T-helper 17 cell (primary cell): ENCODE measurements around the gene SDHB. TPM values are rescaled to one million over a fixed set of nuclear protein-coding genes. Genes with fewer than 3 reads are reported as not detected.

Source experiments
- ATAC-seq: fragments of 150-1000 bp; cut with Tn5 transposase; 2 replicates; pipeline ENCODE4 v1.10.0; 2021; ENCODE audit warnings: mild to moderate bottlenecking, moderate library complexity
- DNase-seq, 3 donors: peaks; one replicate each; pipeline versions ENCODE4 v3.0.0 to v3.0.0-alpha.2; 2020 to 2021
- H3K9me3 ChIP-seq: one replicate; pipeline ENCODE4 v1.7.0; 2013; ENCODE audit warnings: low read length, mild to moderate bottlenecking; ENCODE audit not compliant: control insufficient read depth, poor library complexity, severe bottlenecking
- H3K27ac Mint-ChIP-seq: one replicate; pipeline ENCODE4 v1.8.0; 2022; ENCODE audit warnings: mild to moderate bottlenecking, moderate library complexity, mixed read lengths
- H3K27me3 Mint-ChIP-seq: one replicate; pipeline ENCODE4 v1.8.0; 2022; ENCODE audit warnings: mixed read lengths
- H3K36me3 Mint-ChIP-seq: one replicate; pipeline ENCODE4 v1.8.0; 2022; ENCODE audit warnings: low read depth, mixed read lengths
- H3K4me1 Mint-ChIP-seq: one replicate; pipeline ENCODE4 v1.8.0; 2022; ENCODE audit warnings: mild to moderate bottlenecking, mixed read lengths
- H3K4me3 Mint-ChIP-seq: one replicate; pipeline ENCODE4 v1.8.0; 2022; ENCODE audit warnings: mild to moderate bottlenecking, moderate library complexity, mixed read lengths
- total RNA-seq, 4 donors: library from RNA in 2 of 4; stranded (reverse) in 2 of 4; gene quantifications; one replicate each; pipeline ENCODE4 v1.2.3 and lab custom pipeline; 2022 to 2026

The SDHB gene
- total RNA-seq, 2 donors from 2014 or later, result 43.6 to 48.5 TPM

DNA sequence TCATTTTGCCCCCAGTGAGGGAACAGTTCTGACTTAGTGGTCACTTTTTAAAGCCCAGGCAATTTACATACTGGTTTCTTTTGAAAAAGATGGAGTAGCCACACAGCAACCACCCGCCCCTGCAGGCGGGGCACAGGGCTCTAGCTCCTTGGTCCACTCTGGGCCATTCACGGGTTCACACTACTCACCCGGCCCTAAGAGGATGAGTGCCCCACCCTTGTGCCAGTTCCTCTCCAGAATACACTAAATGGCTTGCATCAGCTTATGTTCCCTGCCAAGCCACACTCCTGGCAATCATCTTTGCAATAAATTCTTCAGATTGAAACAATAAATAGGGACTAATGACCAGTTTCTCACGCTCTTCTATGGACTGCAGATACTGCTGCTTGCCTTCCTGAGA is 26.4 kb downstream of the SDHB start:
- no peaks in the 10 kb centered on the region for H3K27me3 Mint-ChIP-seq
- H3K27ac Mint-ChIP-seq, result no peak overlapping the region
- DNase-seq (no peak), ATAC-seq (no peak)
- no peaks in the 10 kb centered on the region for H3K9me3 ChIP-seq
- H3K4me1 Mint-ChIP-seq, result peaks cover 3% of the 10 kb centered on the region
- H3K36me3 Mint-ChIP-seq, result peaks cover 3% of the 10 kb centered on the region
- no peak overlapping the region for H3K4me3 Mint-ChIP-seq

GRCh38 chr1:17024721-17025120 is 29.1 kb downstream of the SDHB start:
- peak overlapping the region; percentile 45 for H3K4me3 Mint-ChIP-seq
- H3K4me1 Mint-ChIP-seq, result peaks cover 3% of the 10 kb centered on the region
- no peak for ATAC-seq
- H3K27me3 Mint-ChIP-seq, result no peaks in the 10 kb centered on the region
- DNase-seq, result no peak
- H3K9me3 ChIP-seq, result no peaks in the 10 kb centered on the region
- peaks cover 3% of the 10 kb centered on the region for H3K36me3 Mint-ChIP-seq
- H3K27ac Mint-ChIP-seq, result peak overlapping the region; percentile 56

DNA sequence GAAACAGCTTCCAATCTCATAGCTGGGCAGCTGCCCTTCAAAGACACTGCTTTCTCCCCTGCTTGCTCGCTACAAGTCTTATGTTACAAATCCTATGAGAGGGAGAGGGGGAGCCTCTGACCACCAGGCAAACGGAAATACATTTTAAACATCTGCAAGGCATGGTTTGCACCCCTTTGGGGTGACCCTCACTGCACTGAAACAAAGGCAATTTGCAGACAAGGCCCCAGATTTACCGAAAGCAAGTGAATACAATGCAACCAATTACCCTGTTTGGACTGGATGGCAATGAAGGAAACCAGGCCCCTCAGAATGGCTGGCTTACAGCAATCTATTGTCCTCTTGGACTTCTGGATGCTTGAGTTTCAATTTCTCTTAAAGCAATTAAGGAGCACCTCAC is 30.3 kb downstream of the SDHB start:
- Mint-ChIP-seq H3K4me1 (peaks cover 6% of the 10 kb centered on the region), H3K36me3 (peaks cover 3% of the 10 kb centered on the region), H3K27ac (peak overlapping the region; percentile 56), H3K4me3 (no peak overlapping the region), H3K27me3 (no peaks in the 10 kb centered on the region)
- DNase-seq (no peak), ATAC-seq (no peak)
- H3K9me3 ChIP-seq, result no peaks in the 10 kb centered on the region

DNA sequence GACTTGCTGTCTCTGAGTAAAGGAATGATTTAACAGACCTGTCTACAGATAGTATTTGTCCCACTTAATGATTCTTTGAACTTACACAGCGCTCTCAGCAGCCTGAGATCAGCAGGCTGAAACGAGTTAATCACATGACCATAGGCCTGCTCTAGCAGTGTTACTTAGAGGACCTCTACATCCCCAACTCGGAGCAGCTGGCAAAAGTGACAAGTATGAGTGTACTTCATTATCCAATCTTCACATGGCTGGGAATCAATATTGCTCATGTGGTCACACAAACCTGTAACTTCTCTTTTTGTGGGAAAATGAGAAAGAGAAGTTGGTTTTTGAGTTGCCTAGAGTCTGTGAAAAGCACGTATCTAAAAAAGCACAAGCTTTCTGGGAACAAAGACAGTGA is 30.7 kb downstream of the SDHB start:
- peak overlapping the region; percentile 56 for H3K27ac Mint-ChIP-seq
- H3K9me3 ChIP-seq, result no peaks in the 10 kb centered on the region
- no peak for ATAC-seq

GRCh38 chr1:17021896-17022295 is 31.9 kb downstream of the SDHB start:
- no peaks in the 10 kb centered on the region for H3K9me3 ChIP-seq
- Mint-ChIP-seq H3K27me3 (no peaks in the 10 kb centered on the region), H3K4me1 (peaks cover 2% of the 10 kb centered on the region), H3K27ac (no peak overlapping the region), H3K4me3 (no peak overlapping the region), H3K36me3 (no peaks in the 10 kb centered on the region)
- ATAC-seq (no peak), DNase-seq (no peak)

More for the DNA sequence above, 30.7 kb downstream of the SDHB start:
- no peak for DNase-seq
- Mint-ChIP-seq H3K36me3 (peaks cover 3% of the 10 kb centered on the region), H3K4me1 (peaks cover 2% of the 10 kb centered on the region), H3K4me3 (no peak overlapping the region), H3K27me3 (no peaks in the 10 kb centered on the region)

DNA sequence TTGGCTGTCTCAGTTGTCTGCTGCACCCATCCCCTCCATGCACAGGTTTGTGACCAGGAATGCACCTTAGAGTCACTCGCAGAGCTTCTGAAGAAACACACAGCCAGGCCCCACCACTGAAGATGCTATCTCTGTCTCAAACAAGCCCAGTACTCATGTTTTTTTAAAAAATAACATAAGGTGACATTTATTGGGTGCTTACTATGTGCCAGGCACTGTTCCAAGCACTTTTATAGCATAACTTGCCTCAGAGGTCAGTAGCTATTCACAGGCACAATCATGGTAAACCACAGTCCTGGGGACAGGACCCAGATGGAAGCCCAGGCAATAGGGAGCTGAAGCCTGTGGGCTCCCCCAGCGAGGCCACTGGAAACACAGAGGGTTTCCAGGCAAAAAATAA is 33.3 kb downstream of the SDHB start:
- Mint-ChIP-seq H3K36me3 (no peaks in the 10 kb centered on the region), H3K27ac (peak overlapping the region; percentile 27), H3K4me3 (no peak overlapping the region), H3K27me3 (no peaks in the 10 kb centered on the region), H3K4me1 (peaks cover 2% of the 10 kb centered on the region)
- ATAC-seq (no peak), DNase-seq (no peak)
- H3K9me3 ChIP-seq, result no peaks in the 10 kb centered on the region

GRCh38 chr1:17018849-17019248 is 35.0 kb downstream of the SDHB start:
- H3K36me3 Mint-ChIP-seq, result no peaks in the 10 kb centered on the region
- DNase-seq (no peak), ATAC-seq (no peak)
- peaks cover 2% of the 10 kb centered on the region for H3K4me1 Mint-ChIP-seq
- H3K9me3 ChIP-seq, result no peaks in the 10 kb centered on the region
- H3K27me3 Mint-ChIP-seq, result no peaks in the 10 kb centered on the region
- no peak overlapping the region for H3K4me3 Mint-ChIP-seq
- H3K27ac Mint-ChIP-seq, result no peak overlapping the region

DNA sequence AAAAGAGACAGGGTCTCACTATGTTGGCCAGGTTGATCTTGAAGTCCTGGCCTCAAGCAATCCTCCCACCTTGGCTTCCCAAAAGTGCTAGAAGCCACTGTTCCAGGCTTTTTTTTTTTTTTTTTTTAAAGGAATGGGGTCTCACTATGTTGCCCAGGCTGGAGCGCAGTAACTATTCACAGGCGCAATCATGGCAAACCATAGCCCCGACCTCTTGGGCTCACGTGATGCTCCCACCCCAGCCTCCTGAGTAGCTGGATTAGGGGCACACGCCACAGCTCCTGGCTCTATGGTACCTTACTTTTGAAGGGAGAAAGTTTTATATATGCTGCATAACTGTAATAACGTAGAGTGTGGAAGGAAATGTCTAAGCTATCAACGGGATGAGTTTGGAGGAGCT is 36.4 kb downstream of the SDHB start:
- H3K27ac Mint-ChIP-seq, result no peak overlapping the region
- H3K4me1 Mint-ChIP-seq, result peaks cover 2% of the 10 kb centered on the region
- no peaks in the 10 kb centered on the region for H3K36me3 Mint-ChIP-seq
- DNase-seq, result no peak
- H3K4me3 Mint-ChIP-seq, result no peak overlapping the region
- no peaks in the 10 kb centered on the region for H3K9me3 ChIP-seq
- no peaks in the 10 kb centered on the region for H3K27me3 Mint-ChIP-seq
- ATAC-seq, result no peak

- no peak for DNase-seq
- no peak overlapping the region for H3K27ac Mint-ChIP-seq
- no peaks in the 10 kb centered on the region for H3K36me3 Mint-ChIP-seq
- no peak overlapping the region for H3K4me3 Mint-ChIP-seq
- no peaks in the 10 kb centered on the region for H3K9me3 ChIP-seq
- no peaks in the 10 kb centered on the region for H3K27me3 Mint-ChIP-seq
- no peak for ATAC-seq
- peaks cover 8% of the 10 kb centered on the region for H3K4me1 Mint-ChIP-seq
These were observed 37.5 kb downstream of the SDHB start for GRCh38 chr1:17016317-17016661.

GRCh38 chr1:17014671-17015567 is 38.9 kb downstream of the SDHB start:
- Mint-ChIP-seq H3K4me1 (peaks cover 17% of the 10 kb centered on the region), H3K27ac (peak overlapping the region; percentile 45)

DNA sequence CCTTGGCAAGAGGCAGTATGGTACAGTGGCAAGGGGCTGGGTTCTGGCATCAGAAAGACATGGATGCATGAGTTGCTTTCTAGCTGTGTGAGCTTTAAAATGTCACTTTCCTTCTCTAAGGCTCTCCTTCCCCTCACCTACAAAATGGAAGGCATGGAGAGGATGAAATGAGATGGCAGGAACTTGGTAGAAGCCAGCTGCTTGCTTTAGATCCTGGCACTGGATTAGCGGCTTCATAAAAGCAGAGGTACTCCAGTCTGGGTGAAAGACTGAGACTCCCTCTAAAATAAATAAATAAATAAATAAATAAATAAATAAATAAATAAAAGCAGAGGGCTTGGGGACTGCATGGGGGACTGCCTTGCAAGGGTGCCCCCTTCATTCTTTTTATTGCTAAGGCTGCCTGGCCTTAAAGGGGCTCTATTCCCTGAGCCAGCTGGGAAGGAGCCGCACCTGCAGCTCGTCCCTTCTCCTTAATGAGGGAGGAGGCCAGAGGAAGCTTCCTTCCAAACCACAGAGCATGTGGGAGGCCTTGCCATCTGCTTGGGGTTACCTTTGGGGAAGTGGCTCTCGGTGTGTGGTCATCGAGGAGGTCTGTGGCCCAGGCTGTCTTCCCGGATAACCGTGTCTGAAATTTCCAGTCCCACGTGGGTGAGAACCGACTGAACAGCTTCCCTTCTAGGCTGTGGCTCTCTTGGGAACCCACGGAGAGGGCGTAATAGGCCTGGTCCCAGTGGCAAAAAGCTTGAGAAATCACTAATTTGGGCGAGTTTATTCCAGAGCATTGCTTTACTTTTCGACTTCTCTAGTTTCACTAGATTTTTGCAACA is 40.1 kb downstream of the SDHB start:
- H3K27me3 Mint-ChIP-seq, result no peaks in the 10 kb centered on the region
- no peak for ATAC-seq
- no peak for DNase-seq
- peak overlapping the region; percentile 45 for H3K27ac Mint-ChIP-seq
- peaks cover 14% of the 10 kb centered on the region for H3K4me1 Mint-ChIP-seq
- H3K4me3 Mint-ChIP-seq, result no peak overlapping the region
- no peaks in the 10 kb centered on the region for H3K36me3 Mint-ChIP-seq
- no peaks in the 10 kb centered on the region for H3K9me3 ChIP-seq

More at GRCh38 chr1:17014671-17015567, 38.9 kb downstream of the SDHB start:
- H3K9me3 ChIP-seq, result no peaks in the 10 kb centered on the region
- no peaks in the 10 kb centered on the region for H3K27me3 Mint-ChIP-seq
- H3K4me3 Mint-ChIP-seq, result no peak overlapping the region
- no peaks in the 10 kb centered on the region for H3K36me3 Mint-ChIP-seq
- DNase-seq (no peak), ATAC-seq (no peak)

GRCh38 chr1:17012775-17013490 is 40.9 kb downstream of the SDHB start:
- Mint-ChIP-seq H3K4me3 (no peak overlapping the region), H3K4me1 (peaks cover 14% of the 10 kb centered on the region), H3K36me3 (no peaks in the 10 kb centered on the region), H3K27me3 (no peaks in the 10 kb centered on the region), H3K27ac (no peak overlapping the region)
- H3K9me3 ChIP-seq, result no peaks in the 10 kb centered on the region
- DNase-seq (no peak), ATAC-seq (no peak)
